Chondrocyte (in vitro differentiated cells): Measurements from ENCODE around the gene BAAT. TPM values are rescaled to one million over a fixed set of nuclear protein-coding genes. Genes with fewer than 3 reads are reported as not detected.

Experiments used
- DNase-seq: peaks from one replicate; pipeline ENCODE4 v3.0.0; 2021; ENCODE audit warnings: mixed read lengths, low spot score
- H3K27ac Mint-ChIP-seq: one replicate; pipeline ENCODE4 v1.8.0; 2021; ENCODE audit warnings: mild to moderate bottlenecking, moderate library complexity, mixed read lengths; ENCODE audit not compliant: unreplicated experiment
- H3K27me3 Mint-ChIP-seq: 2 replicates; pipeline ENCODE4 v1.8.0; 2021; ENCODE audit warnings: low read depth, mixed read lengths
- H3K36me3 Mint-ChIP-seq: 2 replicates; pipeline ENCODE4 v1.8.0; 2021; ENCODE audit warnings: low read depth, mixed read lengths
- H3K4me1 Mint-ChIP-seq: 2 replicates; pipeline ENCODE4 v1.8.0; 2021; ENCODE audit warnings: low read depth, mild to moderate bottlenecking, mixed read lengths
- H3K4me3 Mint-ChIP-seq: one replicate; pipeline ENCODE4 v1.8.0; 2021; ENCODE audit warnings: mild to moderate bottlenecking, moderate library complexity, mixed read lengths; ENCODE audit not compliant: unreplicated experiment
- H3K9me3 Mint-ChIP-seq: 2 replicates; pipeline ENCODE4 v1.8.0; 2021; ENCODE audit warnings: low read depth, mixed read lengths
- total RNA-seq: library from RNA; stranded (reverse); gene quantifications from 3 replicates; pipeline ENCODE4 v1.2.1, GENCODE V29; 2021
- TF ChIP-seq, protein P1 (sequence below): fragments of 200-600 bp; sonication (generic); IDR thresholded peaks from 2 replicates; pipeline ENCODE4 v1.5.0; 2021; ENCODE audit warnings: antibody characterized with exemption, mild to moderate bottlenecking, moderate library complexity

The BAAT gene
- total RNA-seq, 1 donor from 2014 or later: 0.10 TPM

DNA sequence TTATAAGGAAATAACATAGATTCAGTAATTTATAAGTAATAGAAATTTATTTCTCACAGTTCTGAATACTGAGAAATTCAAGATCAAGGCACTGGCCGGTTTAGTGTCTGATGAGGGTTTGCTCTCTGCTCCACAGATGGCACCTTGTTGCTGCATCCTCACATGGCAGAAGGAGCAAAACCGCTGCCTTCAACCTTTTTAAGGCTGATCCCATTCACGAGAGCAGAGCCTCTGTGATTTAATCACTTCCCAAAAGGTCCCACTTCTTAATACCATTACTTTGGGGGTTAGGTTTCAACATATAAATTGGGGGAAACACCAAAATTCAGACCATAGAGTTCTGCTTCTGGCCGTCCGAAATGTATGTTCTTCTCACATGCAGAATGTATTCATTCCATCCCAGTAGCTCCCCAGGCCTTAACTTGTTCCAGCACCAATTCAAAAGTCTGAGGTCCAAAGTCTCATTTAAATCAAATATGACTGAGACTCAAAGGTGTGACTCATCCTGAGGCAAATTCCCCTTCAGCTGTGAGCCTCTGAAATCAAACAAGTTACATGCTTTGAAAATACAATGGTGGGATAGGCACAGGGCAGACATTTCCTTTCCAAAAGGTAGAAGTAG lies 30.6 kb downstream of the BAAT start:
- no peak for DNase-seq
- TF ChIP-seq, protein P1, sequence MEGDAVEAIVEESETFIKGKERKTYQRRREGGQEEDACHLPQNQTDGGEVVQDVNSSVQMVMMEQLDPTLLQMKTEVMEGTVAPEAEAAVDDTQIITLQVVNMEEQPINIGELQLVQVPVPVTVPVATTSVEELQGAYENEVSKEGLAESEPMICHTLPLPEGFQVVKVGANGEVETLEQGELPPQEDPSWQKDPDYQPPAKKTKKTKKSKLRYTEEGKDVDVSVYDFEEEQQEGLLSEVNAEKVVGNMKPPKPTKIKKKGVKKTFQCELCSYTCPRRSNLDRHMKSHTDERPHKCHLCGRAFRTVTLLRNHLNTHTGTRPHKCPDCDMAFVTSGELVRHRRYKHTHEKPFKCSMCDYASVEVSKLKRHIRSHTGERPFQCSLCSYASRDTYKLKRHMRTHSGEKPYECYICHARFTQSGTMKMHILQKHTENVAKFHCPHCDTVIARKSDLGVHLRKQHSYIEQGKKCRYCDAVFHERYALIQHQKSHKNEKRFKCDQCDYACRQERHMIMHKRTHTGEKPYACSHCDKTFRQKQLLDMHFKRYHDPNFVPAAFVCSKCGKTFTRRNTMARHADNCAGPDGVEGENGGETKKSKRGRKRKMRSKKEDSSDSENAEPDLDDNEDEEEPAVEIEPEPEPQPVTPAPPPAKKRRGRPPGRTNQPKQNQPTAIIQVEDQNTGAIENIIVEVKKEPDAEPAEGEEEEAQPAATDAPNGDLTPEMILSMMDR: no peak
- H3K4me1 Mint-ChIP-seq: no peaks in the 10 kb centered on the region
- H3K27me3 Mint-ChIP-seq: peaks cover 4% of the 10 kb centered on the region
- peaks cover under 1% of the 10 kb centered on the region for H3K9me3 Mint-ChIP-seq
- H3K4me3 Mint-ChIP-seq: no peak overlapping the region
- H3K27ac Mint-ChIP-seq: no peak overlapping the region
- no peaks in the 10 kb centered on the region for H3K36me3 Mint-ChIP-seq

DNA sequence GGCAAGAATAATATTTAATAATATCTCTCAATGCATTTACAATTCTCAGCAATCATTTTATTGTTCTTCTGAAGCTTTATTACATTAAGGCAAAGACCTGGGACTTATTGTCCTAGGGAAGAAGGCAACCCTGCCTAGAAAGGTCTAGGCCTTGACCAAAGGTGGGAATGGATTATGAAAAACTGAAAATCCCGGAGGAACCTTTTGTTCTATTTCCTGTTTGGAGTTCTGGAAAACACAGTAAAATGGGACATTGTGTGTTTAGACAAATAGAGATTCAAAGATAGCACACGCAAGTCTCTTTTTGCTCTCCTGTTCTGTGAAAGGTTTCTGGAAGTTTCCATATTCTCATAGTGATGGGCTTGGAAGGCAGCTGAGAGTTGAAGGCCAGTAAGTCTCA lies 31.1 kb downstream of the BAAT start:
- H3K36me3 Mint-ChIP-seq: no peaks in the 10 kb centered on the region
- H3K4me1 Mint-ChIP-seq: no peaks in the 10 kb centered on the region
- peaks cover 10% of the 10 kb centered on the region for H3K27me3 Mint-ChIP-seq
- peaks cover 3% of the 10 kb centered on the region for H3K9me3 Mint-ChIP-seq
- H3K4me3 Mint-ChIP-seq: no peak overlapping the region
- DNase-seq: no peak
- TF ChIP-seq, protein P1: no peak
- no peak overlapping the region for H3K27ac Mint-ChIP-seq

DNA sequence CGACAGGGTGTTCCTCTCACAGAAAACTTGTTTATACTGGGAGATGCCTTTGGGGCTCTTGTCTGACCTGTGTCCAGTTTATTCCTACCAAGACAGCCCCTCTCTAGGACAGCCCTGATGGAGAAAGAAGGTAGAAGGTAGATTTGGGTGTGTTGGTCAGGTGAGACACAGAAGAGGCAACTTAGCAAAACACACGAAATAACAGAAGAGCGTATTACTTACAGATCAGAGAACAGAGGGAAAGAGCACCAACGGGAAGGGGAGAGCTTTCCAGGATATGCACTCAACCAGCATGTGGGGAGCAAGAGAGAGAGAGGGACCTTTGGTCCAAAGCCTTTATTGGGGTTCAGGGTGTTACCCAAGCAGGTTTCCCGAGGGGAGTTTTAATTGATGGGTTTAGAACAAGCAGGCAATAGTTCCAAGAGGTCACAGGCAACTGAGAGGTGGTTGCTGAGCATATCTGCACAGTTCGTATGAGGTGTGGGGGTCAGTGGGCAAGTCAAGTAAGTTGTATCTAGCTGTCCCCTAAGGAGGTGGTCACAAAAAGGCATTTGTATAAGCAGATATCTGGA lies 31.8 kb downstream of the BAAT start:
- no peak for DNase-seq
- Mint-ChIP-seq H3K27ac (no peak overlapping the region), H3K9me3 (peaks cover 3% of the 10 kb centered on the region), H3K27me3 (peaks cover 14% of the 10 kb centered on the region), H3K36me3 (no peaks in the 10 kb centered on the region), H3K4me1 (no peaks in the 10 kb centered on the region), H3K4me3 (no peak overlapping the region)
- TF ChIP-seq, protein P1: no peak

DNA sequence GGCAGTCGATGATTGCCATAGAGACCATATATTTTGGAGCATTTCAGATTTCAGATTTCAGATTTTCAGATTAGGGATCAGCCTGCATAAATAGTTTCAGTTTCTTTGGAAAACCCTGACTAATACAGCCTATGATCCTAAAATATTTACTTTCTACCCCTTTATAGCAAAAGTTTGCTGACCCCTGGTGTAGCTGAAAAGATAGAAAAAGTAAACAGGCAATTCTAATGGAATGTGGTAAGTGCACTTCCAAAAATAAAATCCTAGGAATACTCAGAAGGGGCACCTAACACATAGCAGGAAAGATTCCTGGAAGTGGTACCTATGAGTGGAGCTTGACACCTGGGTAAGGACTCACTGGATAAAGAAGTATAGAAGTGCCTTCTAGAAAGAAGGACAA lies 34.5 kb downstream of the BAAT start:
- Mint-ChIP-seq H3K9me3 (peaks cover 3% of the 10 kb centered on the region), H3K4me1 (no peaks in the 10 kb centered on the region), H3K27ac (no peak overlapping the region), H3K27me3 (peaks cover 29% of the 10 kb centered on the region), H3K36me3 (no peaks in the 10 kb centered on the region), H3K4me3 (no peak overlapping the region)
- DNase-seq: no peak
- TF ChIP-seq, protein P1: no peak

DNA sequence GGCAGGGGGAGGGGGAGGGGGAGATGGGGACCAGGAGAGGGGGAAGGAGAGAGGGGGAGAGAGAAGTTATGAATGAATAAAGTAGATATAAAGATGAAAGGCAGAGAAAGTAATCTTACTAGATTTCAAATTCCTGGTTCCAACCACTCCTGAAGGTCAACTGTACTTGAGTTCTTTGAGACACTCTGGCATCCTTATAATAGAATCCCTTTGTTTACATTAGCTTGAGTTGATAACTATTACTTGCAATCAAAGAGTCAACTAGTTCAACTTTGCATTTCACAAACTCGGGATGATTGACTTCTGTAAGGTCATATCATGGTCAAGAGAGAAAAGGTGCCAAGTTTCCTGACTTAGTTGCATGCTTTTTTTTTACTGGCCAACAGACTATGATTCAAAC lies 42.2 kb downstream of the BAAT start:
- H3K27ac Mint-ChIP-seq: no peak overlapping the region
- H3K4me3 Mint-ChIP-seq: no peak overlapping the region
- H3K36me3 Mint-ChIP-seq: no peaks in the 10 kb centered on the region
- no peaks in the 10 kb centered on the region for H3K4me1 Mint-ChIP-seq
- TF ChIP-seq, protein P1: no peak
- peaks cover 37% of the 10 kb centered on the region for H3K27me3 Mint-ChIP-seq
- no peak for DNase-seq
- H3K9me3 Mint-ChIP-seq: no peaks in the 10 kb centered on the region
